HG03039 (cell line): ENCODE measurements around the gene TAPBPL.
A peak's percentile ranks its signal among the peaks of the same experiment; 100 is the strongest.
"Not testable (repeated sequence)": the region's sequence is repeated elsewhere in the genome, so short reads cannot be mapped to it uniquely, and the experiment has no call there.

Source experiments
- ATAC-seq: cut with Tn5 transposase; IDR thresholded peaks from one replicate; pipeline ENCODE4 v1.9.1; 2021; ENCODE audit warnings: mild to moderate bottlenecking, moderate library complexity; ENCODE audit not compliant: unreplicated experiment

The TAPBPL gene

GRCh38 chr12:6462234-6462995 is 10.6 kb downstream of the TAPBPL start:
- no peak for ATAC-seq

GRCh38 chr12:6463216-6463615 is 11.4 kb downstream of the TAPBPL start:
- no peak for ATAC-seq

GRCh38 chr12:6463858-6464257 is 12.0 kb downstream of the TAPBPL start:
- ATAC-seq = no peak

- no peak for ATAC-seq
These were observed 12.7 kb downstream of the TAPBPL start for GRCh38 chr12:6464531-6464930.

GRCh38 chr12:6465467-6466183 is 13.8 kb downstream of the TAPBPL start:
- ATAC-seq = no peak

GRCh38 chr12:6466184-6466573 is 14.3 kb downstream of the TAPBPL start:
- ATAC-seq = no peak

GRCh38 chr12:6466751-6467150 is 14.9 kb downstream of the TAPBPL start:
- not testable (repeated sequence) for ATAC-seq

GRCh38 chr12:6467571-6468282 is 15.9 kb downstream of the TAPBPL start:
- not testable (repeated sequence) for ATAC-seq

- no peak for ATAC-seq
These were observed 16.4 kb downstream of the TAPBPL start for GRCh38 chr12:6468283-6468575.

- no peak for ATAC-seq
These were observed 17.2 kb downstream of the TAPBPL start for GRCh38 chr12:6469092-6469491.

GRCh38 chr12:6469609-6470374 is 17.9 kb downstream of the TAPBPL start:
- ATAC-seq = no peak

GRCh38 chr12:6470375-6471163 is 18.7 kb downstream of the TAPBPL start, which contains the start of gene VAMP1:
Gene VAMP1 (minus strand): TSS chr12:6470677. CDS start chr12:6470531, 146 bp downstream.
- peak; percentile 80 for ATAC-seq

GRCh38 chr12:6471989-6472360 is 20.1 kb downstream of the TAPBPL start:
- ATAC-seq = no peak

- ATAC-seq = no peak
These were observed 20.6 kb downstream of the TAPBPL start for GRCh38 chr12:6472491-6472890.

GRCh38 chr12:6475233-6475975 is 23.6 kb downstream of the TAPBPL start:
- ATAC-seq = not testable (repeated sequence)

- ATAC-seq = no peak
These were observed 24.6 kb downstream of the TAPBPL start for GRCh38 chr12:6476489-6476888.

- ATAC-seq = not testable (repeated sequence)
These were observed 25.9 kb downstream of the TAPBPL start for GRCh38 chr12:6477601-6478377.

GRCh38 chr12:6478416-6478815 is 26.6 kb downstream of the TAPBPL start:
- ATAC-seq = no peak

- ATAC-seq = no peak
These were observed 36.4 kb downstream of the TAPBPL start for GRCh38 chr12:6488240-6488639.
